ENCODE measurements around the gene STXBP5.

DNA sequence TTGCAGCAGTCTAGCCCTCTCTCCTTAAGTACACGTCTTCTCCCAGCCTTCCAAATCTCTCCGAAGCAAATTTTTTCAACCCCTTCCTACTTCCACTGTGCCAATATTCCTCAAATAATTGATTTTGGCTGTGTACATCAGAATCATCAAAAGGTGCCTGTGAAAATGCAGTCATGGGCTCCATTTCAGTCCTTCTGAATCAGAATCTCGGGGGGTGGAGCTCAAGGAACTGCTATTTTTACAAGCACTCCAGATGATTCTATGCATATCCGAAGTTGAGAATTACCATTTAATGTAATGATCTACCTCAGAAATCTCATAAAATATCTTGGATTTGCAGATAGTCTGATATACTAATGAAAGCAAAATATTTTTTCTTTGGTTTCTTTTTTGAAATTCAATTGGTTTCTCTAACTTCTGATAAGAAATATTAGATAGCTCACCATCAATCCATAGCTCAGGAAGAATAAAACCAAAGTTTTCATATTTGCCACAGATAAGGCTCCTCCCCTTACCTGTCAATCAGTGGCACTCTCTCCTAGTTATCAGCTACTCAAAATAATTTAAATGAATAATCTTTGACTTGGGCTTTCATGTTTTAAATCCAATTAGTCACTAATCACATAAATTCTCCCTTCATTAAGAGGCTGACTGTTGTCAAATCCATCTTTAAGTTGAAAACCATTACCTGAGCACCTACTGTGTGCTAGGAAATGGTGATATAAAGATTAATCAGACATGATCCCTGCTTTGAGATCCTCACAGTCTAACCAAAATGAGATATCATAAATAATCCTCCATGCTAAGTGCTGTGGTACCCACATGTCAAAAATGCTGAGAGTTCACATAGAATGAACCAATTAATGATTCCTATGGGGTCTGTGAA is 36.4 kb upstream of the STXBP5 start:
- TF ChIP-seq, protein P1, sequence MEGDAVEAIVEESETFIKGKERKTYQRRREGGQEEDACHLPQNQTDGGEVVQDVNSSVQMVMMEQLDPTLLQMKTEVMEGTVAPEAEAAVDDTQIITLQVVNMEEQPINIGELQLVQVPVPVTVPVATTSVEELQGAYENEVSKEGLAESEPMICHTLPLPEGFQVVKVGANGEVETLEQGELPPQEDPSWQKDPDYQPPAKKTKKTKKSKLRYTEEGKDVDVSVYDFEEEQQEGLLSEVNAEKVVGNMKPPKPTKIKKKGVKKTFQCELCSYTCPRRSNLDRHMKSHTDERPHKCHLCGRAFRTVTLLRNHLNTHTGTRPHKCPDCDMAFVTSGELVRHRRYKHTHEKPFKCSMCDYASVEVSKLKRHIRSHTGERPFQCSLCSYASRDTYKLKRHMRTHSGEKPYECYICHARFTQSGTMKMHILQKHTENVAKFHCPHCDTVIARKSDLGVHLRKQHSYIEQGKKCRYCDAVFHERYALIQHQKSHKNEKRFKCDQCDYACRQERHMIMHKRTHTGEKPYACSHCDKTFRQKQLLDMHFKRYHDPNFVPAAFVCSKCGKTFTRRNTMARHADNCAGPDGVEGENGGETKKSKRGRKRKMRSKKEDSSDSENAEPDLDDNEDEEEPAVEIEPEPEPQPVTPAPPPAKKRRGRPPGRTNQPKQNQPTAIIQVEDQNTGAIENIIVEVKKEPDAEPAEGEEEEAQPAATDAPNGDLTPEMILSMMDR (IDR thresholded peaks at IDR 0.05) = no peak
- TF ChIP-seq POLR2A (IDR thresholded peaks at IDR 0.05) = no peak

Data from thyroid gland (tissue), 4 donors.